IMR-90 (cell line): Measurements from ENCODE around the gene GPC5. TPM values are rescaled to one million over a fixed set of nuclear protein-coding genes. Genes with fewer than 3 reads are reported as not detected.
A peak's percentile ranks its signal among the peaks of the same experiment; 100 is the strongest.

Source experiments
- ATAC-seq: fragments of 200-7000 bp; cut with Tn5 transposase; 2 replicates; pipeline ENCODE4 v1.9.1; 2020; ENCODE audit warnings: low read depth, mild to moderate bottlenecking, moderate library complexity
- BruUV-seq: library from RNA; stranded (reverse); fragments of 400-500 nt; replicated peaks from 2 replicates; lab custom pipeline; 2021; lab: Mats Ljungman, UMichigan
- CTCF ChIA-PET: fragments of 300-600 bp; formaldehyde crosslinking; extraction: SDS; loops from one replicate; lab custom pipeline; 2021; ENCODE audit warnings: antibody characterized with exemption; lab: Yijun Ruan, JAX
- POLR2A ChIA-PET: fragments of 300-600 bp; sonication (Branson Sonifier 250); formaldehyde crosslinking; loops from one replicate; lab custom pipeline; 2022; ENCODE audit warnings: antibody characterized with exemption; ENCODE audit not compliant: unreplicated experiment; lab: Charles Lee
- DNase-seq: peaks from one replicate; pipeline ENCODE4 v3.0.0; 2013
- H2AFZ ChIP-seq: replicated peaks from 2 replicates; pipeline ENCODE3; 2013; ENCODE audit warnings: low read length, mild to moderate bottlenecking; ENCODE audit not compliant: poor library complexity
- H2AK5ac ChIP-seq: 2 replicates; pipeline ENCODE4 v1.6.1; 2013; ENCODE audit warnings: low read depth, low read length, inconsistent platforms
- H2AK9ac ChIP-seq: replicated peaks from 2 replicates; pipeline ENCODE3; 2013; ENCODE audit warnings: mild to moderate bottlenecking, low read depth, low read length, moderate library complexity; ENCODE audit not compliant: poor library complexity
- H2BK120ac ChIP-seq: 2 replicates; pipeline ENCODE4 v1.6.1; 2013; ENCODE audit warnings: low read depth, low read length, inconsistent platforms
- H2BK15ac ChIP-seq: 3 replicates; pipeline ENCODE4 v1.6.1; 2013; ENCODE audit warnings: low read depth, low read length, inconsistent platforms
- H2BK20ac ChIP-seq: 2 replicates; pipeline ENCODE4 v1.6.1; 2013; ENCODE audit warnings: low read depth, mild to moderate bottlenecking, inconsistent platforms, low read length, moderate library complexity
- H2BK5ac ChIP-seq: 2 replicates; pipeline ENCODE4 v1.6.1; 2013; ENCODE audit warnings: mild to moderate bottlenecking, low read depth, low read length, inconsistent platforms; ENCODE audit not compliant: poor library complexity, severe bottlenecking
- H3K14ac ChIP-seq: replicated peaks from 2 replicates; pipeline ENCODE4 v1.6.1; 2013; ENCODE audit warnings: low read depth, low read length, inconsistent platforms
- H3K18ac ChIP-seq: 2 replicates; pipeline ENCODE4 v1.6.1; 2013; ENCODE audit warnings: low read depth, low read length, control low read depth
- H3K23ac ChIP-seq: 2 replicates; pipeline ENCODE4 v1.6.1; 2013; ENCODE audit warnings: low read depth, low read length, inconsistent platforms
- H3K27ac ChIP-seq: 2 replicates; pipeline ENCODE4 v1.5.1; 2013; ENCODE audit warnings: mild to moderate bottlenecking, control low read depth, low read length; ENCODE audit not compliant: insufficient read depth
- H3K27me3 ChIP-seq: 2 replicates; pipeline ENCODE4 v1.6.1; 2013; ENCODE audit warnings: low read length; ENCODE audit not compliant: control insufficient read depth, insufficient read depth
- H3K36me3 ChIP-seq: 2 replicates; pipeline ENCODE4 v1.6.1; 2013; ENCODE audit warnings: low read length, mixed read lengths; ENCODE audit not compliant: control insufficient read depth, insufficient read depth
- H3K4ac ChIP-seq: 2 replicates; pipeline ENCODE4 v1.6.1; 2013; ENCODE audit warnings: low read depth, low read length, inconsistent platforms
- H3K4me1 ChIP-seq: 2 replicates; pipeline ENCODE4 v1.6.1; 2013; ENCODE audit warnings: low read length, mixed read lengths; ENCODE audit not compliant: control insufficient read depth, insufficient read depth
- H3K4me2 ChIP-seq: 2 replicates; pipeline ENCODE4 v1.6.1; 2013; ENCODE audit warnings: low read depth, mild to moderate bottlenecking, control low read depth, low read length, moderate library complexity
- H3K4me3 ChIP-seq: 2 replicates; pipeline ENCODE4 v1.5.1; 2013; ENCODE audit warnings: low read depth, mild to moderate bottlenecking, control low read depth, low read length, moderate library complexity; ENCODE audit not compliant: insufficient read depth
- H3K56ac ChIP-seq: 2 replicates; pipeline ENCODE4 v1.6.1; 2013; ENCODE audit warnings: low read length, inconsistent platforms; ENCODE audit not compliant: insufficient read depth; ENCODE audit errors: extremely low read depth
- H3K79me1 ChIP-seq, 2 experiments: 2 replicates each; pipeline ENCODE4 v1.6.1; 2013; ENCODE audit warnings: low read length in 2 of 2, inconsistent platforms in 1 of 2, low read depth in 1 of 2
- H3K9ac ChIP-seq: 2 replicates; pipeline ENCODE4 v1.6.1; 2013; ENCODE audit warnings: low read depth, low read length, control low read depth
- H3K9me1 ChIP-seq: 2 replicates; pipeline ENCODE4 v1.6.1; 2013; ENCODE audit warnings: low read length, inconsistent platforms; ENCODE audit not compliant: insufficient read depth
- H3K9me3 ChIP-seq: 2 replicates; pipeline ENCODE4 v1.6.1; 2013; ENCODE audit warnings: low read length; ENCODE audit not compliant: control insufficient read depth, insufficient read depth
- H4K20me1 ChIP-seq: 2 replicates; pipeline ENCODE4 v1.6.1; 2013; ENCODE audit warnings: low read length, inconsistent platforms; ENCODE audit not compliant: insufficient read depth
- H4K5ac ChIP-seq: 2 replicates; pipeline ENCODE4 v1.6.1; 2013; ENCODE audit warnings: mild to moderate bottlenecking, low read depth, low read length, control low read depth
- H4K8ac ChIP-seq, 2 experiments: 2 replicates each; pipeline ENCODE4 v1.6.1; 2013; ENCODE audit warnings: low read depth in 2 of 2, low read length in 2 of 2, control low read depth in 1 of 2, inconsistent platforms in 1 of 2
- H4K91ac ChIP-seq: 2 replicates; pipeline ENCODE4 v1.6.1; 2013; ENCODE audit warnings: low read depth, low read length, inconsistent platforms; ENCODE audit not compliant: insufficient read depth
- MAZ ChIP-seq: IDR thresholded peaks from 2 replicates; pipeline ENCODE4 v1.6.1; 2012; ENCODE audit warnings: low read depth, mild to moderate bottlenecking, low read length, improper control_type of control experiment, moderate library complexity, borderline replicate concordance
- POLR2A ChIP-seq: IDR thresholded peaks from 2 replicates; pipeline ENCODE4 v1.6.1; 2012; ENCODE audit warnings: mild to moderate bottlenecking, low read depth, low read length
- WGBS, 2 experiments: methylation state at CpG; one replicate each; pipeline versions ENCODE4 v1.1.5 to v1.1.7; 2013; ENCODE audit warnings: missing lambda C conversion rate in 2 of 2; ENCODE audit not compliant: insufficient read length in 1 of 2; ENCODE audit errors: extremely low coverage in 2 of 2; 5-methylcytosine and 5-hydroxymethylcytosine counted together
- dilution Hi-C: fragments of 300-500 bp; cut with HindIII; formaldehyde crosslinking; loops from one replicate; pipeline ENCODE4 v1.14.3; 2018; ENCODE audit warnings: low sequenced_read_pairs; ENCODE audit not compliant: unreplicated experiment
- in situ Hi-C: fragments of 300-500 bp; cut with MboI; formaldehyde crosslinking; loops from 3 replicates; pipeline ENCODE4 v1.14.3; 2019; ENCODE audit warnings: low sequenced_read_pairs, inconsistent platforms, mixed read lengths
- intact Hi-C: fragments of 100-400 bp; cut with micrococcal nuclease; formaldehyde crosslinking; loops from 2 replicates; pipeline ENCODE4 v1.10.0; 2022
- polyA plus RNA-seq, 3 experiments: library from polyadenylated mRNA; depleted of rRNA; stranded (reverse); fragments of >200 nt; gene quantifications; 2 replicates each; pipeline ENCODE4 v1.2.3, GENCODE V29; 2012; ENCODE audit warnings: low replicate concordance in 1 of 3
- total RNA-seq: library from RNA; depleted of rRNA; stranded (reverse); fragments of >200 nt; gene quantifications from 2 replicates; pipeline ENCODE4 v1.2.3, GENCODE V29; 2012

The GPC5 gene
- total and polyA plus RNA-seq, 2 of the 4 experiments (the other 2 are of a cell fraction): 0.94 to 1.8 TPM

DNA sequence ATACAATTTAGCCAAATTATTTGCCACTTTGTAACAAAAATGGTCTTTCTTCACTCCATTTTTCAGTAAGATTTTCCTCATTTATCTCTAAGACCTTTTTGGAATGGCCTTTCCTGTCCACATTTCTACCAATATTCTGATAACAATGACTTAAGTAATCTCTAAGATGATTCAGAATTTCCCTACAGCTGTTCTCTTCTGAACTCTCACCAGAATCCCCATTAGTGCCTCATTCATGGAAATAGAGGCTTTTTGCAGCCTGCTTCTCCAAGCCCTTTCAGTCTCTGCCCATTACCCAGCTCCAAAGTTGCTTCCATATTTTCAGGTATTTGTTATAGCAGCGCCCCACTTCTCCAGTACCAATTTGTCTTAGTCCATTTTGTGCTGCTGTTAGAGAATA, 867.0 kb downstream of the GPC5 start:
- H4K91ac ChIP-seq: no peak overlapping the region
- H3K4me3 ChIP-seq: no peak overlapping the region
- H2AFZ ChIP-seq: no peak overlapping the region
- H3K9ac ChIP-seq: no peak overlapping the region
- no peak overlapping the region for H4K5ac ChIP-seq
- H3K27ac ChIP-seq: no peak overlapping the region
- H4K20me1 ChIP-seq: no peaks in the 10 kb centered on the region
- no peak overlapping the region for H2BK5ac ChIP-seq
- no peaks in the 10 kb centered on the region for H3K9me1 ChIP-seq
- no peaks in the 10 kb centered on the region for H3K36me3 ChIP-seq
- no peaks in the 10 kb centered on the region for H3K9me3 ChIP-seq
- H3K4ac ChIP-seq: no peak overlapping the region
- no peak for ATAC-seq
- H4K8ac ChIP-seq: no peak overlapping the region
- in situ Hi-C loops (no loop called here), dilution Hi-C loops (no loop called here), intact Hi-C loops (no loop called here)
- H2BK20ac ChIP-seq: no peak overlapping the region
- H3K4me1 ChIP-seq: no peaks in the 10 kb centered on the region
- no peak overlapping the region for H2BK15ac ChIP-seq
- POLR2A ChIA-PET: no interaction called here
- TF ChIP-seq MAZ: no peak
- TF ChIP-seq POLR2A: no peak
- no peak overlapping the region for H3K56ac ChIP-seq
- H3K14ac ChIP-seq: no peak overlapping the region
- H3K23ac ChIP-seq: no peak overlapping the region
- no peak overlapping the region for H3K4me2 ChIP-seq
- no peaks in the 10 kb centered on the region for H3K27me3 ChIP-seq
- CTCF ChIA-PET: no interaction called here
- H3K79me1 ChIP-seq: no peaks in the 10 kb centered on the region
- peak; percentile 0 for DNase-seq
- no peak overlapping the region for H2BK120ac ChIP-seq
- BruUV-seq: no TSS peak
- no peak overlapping the region for H2AK9ac ChIP-seq
- WGBS, 2 experiments: no CpG with 5 or more reads among the region's 1 CpG
- no peak overlapping the region for H3K18ac ChIP-seq
- H2AK5ac ChIP-seq: no peak overlapping the region
